BE2C (cell line): ENCODE data around the gene SMPDL3B.

Source experiments
- DNase-seq: peaks from one replicate; pipeline ENCODE4 v3.0.0-alpha.2; 2020
- H3K27me3 ChIP-seq: fragments of 250-450 bp; sonication (Bioruptor Pico); 2 replicates; pipeline ENCODE4 v1.5.1; 2020; ENCODE audit warnings: mild to moderate bottlenecking
- H3K36me3 ChIP-seq: fragments of 250-450 bp; sonication (Bioruptor Pico); 2 replicates; pipeline ENCODE4 v1.5.1; 2020; ENCODE audit warnings: mild to moderate bottlenecking
- H3K4me1 ChIP-seq: fragments of 250-450 bp; sonication (Bioruptor Pico); 2 replicates; pipeline ENCODE4 v1.5.1; 2020
- H3K4me3 ChIP-seq: 2 replicates; pipeline ENCODE4 v1.5.1; 2011; ENCODE audit warnings: low read depth, low read length
- H3K9me3 ChIP-seq: fragments of 250-450 bp; sonication (Bioruptor Pico); 2 replicates; pipeline ENCODE4 v1.5.1; 2020
- CTCF ChIP-seq: IDR thresholded peaks from 2 replicates; pipeline ENCODE4 v1.5.1; 2012; ENCODE audit warnings: mild to moderate bottlenecking, low read depth, low read length

The SMPDL3B gene

GRCh38 chr1:27945020-27945419, 10.2 kb downstream of the SMPDL3B start:
- H3K4me1 ChIP-seq = no peaks in the 10 kb centered on the region
- no peaks in the 10 kb centered on the region for H3K27me3 ChIP-seq
- no peaks in the 10 kb centered on the region for H3K36me3 ChIP-seq
- H3K4me3 ChIP-seq = no peak overlapping the region
- no peaks in the 10 kb centered on the region for H3K9me3 ChIP-seq
- no peak for DNase-seq
- TF ChIP-seq CTCF = no peak

GRCh38 chr1:27949027-27949426, 14.2 kb downstream of the SMPDL3B start:
- Histone ChIP-seq H3K4me1 (no peaks in the 10 kb centered on the region), H3K36me3 (no peaks in the 10 kb centered on the region), H3K27me3 (no peaks in the 10 kb centered on the region), H3K9me3 (no peaks in the 10 kb centered on the region), H3K4me3 (no peak overlapping the region)
- no peak for TF ChIP-seq CTCF
- no peak for DNase-seq

- Histone ChIP-seq H3K4me1 (no peaks in the 10 kb centered on the region), H3K4me3 (no peak overlapping the region), H3K9me3 (no peaks in the 10 kb centered on the region), H3K36me3 (no peaks in the 10 kb centered on the region), H3K27me3 (no peaks in the 10 kb centered on the region)
- no peak for DNase-seq
- no peak for TF ChIP-seq CTCF
Observed at GRCh38 chr1:27951396-27951795, 16.6 kb downstream of the SMPDL3B start.

- Histone ChIP-seq H3K36me3 (no peaks in the 10 kb centered on the region), H3K27me3 (no peaks in the 10 kb centered on the region), H3K9me3 (no peaks in the 10 kb centered on the region), H3K4me3 (no peak overlapping the region), H3K4me1 (no peaks in the 10 kb centered on the region)
- DNase-seq = no peak
- TF ChIP-seq CTCF = no peak
Observed at GRCh38 chr1:27952147-27952546, 17.3 kb downstream of the SMPDL3B start.

GRCh38 chr1:27954186-27954585, 19.4 kb downstream of the SMPDL3B start:
- DNase-seq = no peak
- no peaks in the 10 kb centered on the region for H3K4me1 ChIP-seq
- no peaks in the 10 kb centered on the region for H3K9me3 ChIP-seq
- H3K4me3 ChIP-seq = no peak overlapping the region
- H3K27me3 ChIP-seq = no peaks in the 10 kb centered on the region
- H3K36me3 ChIP-seq = no peaks in the 10 kb centered on the region
- no peak for TF ChIP-seq CTCF

GRCh38 chr1:27955076-27955475, 20.3 kb downstream of the SMPDL3B start:
- Histone ChIP-seq H3K9me3 (no peaks in the 10 kb centered on the region), H3K36me3 (no peaks in the 10 kb centered on the region), H3K4me1 (no peaks in the 10 kb centered on the region), H3K4me3 (no peak overlapping the region), H3K27me3 (no peaks in the 10 kb centered on the region)
- DNase-seq = no peak
- TF ChIP-seq CTCF = no peak
